ENCODE results near the gene SLC13A4. TPM values are rescaled to one million over a fixed set of nuclear protein-coding genes. Genes with fewer than 3 reads are reported as not detected.

SLC13A4 gene
- total RNA-seq, 1 experiment from 2014 or later: not detected

DNA sequence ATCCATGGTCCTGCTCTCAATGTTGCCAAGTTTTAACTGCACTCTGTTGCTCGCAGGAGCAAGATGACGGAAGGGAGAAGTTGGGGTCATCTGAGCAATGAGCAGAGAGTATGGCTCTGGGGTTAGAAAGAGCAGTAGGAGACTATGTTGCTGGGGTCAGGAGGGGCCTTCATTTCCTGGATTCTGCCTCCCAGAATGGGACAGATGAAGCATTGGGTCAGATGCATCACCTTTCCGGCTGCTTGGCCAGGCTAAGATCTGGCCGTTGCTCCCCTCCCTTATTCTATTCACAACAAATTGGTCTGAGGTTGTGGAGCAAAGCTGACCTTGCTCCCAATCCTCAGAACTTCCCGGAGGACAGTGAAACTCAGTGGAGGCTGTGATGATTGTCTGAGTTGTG is 43.3 kb downstream of the SLC13A4 start:
- Histone ChIP-seq H3K27ac (ENCODE audit: low read depth, low read length, poor library complexity, severe bottlenecking) (no peak overlapping the region), H3K36me3 (ENCODE audit: insufficient read depth, low read length, poor library complexity, severe bottlenecking) (no peaks in the 10 kb centered on the region), H3K4me1 (ENCODE audit: insufficient read depth, low read length, poor library complexity, severe bottlenecking) (no peaks in the 10 kb centered on the region), H3K27me3 (replicated peaks; ENCODE audit: insufficient read depth, low read depth, low read length, poor library complexity) (no peaks in the 10 kb centered on the region), H3K9me3 (ENCODE audit: low read depth, low read length, poor library complexity, severe bottlenecking) (no peaks in the 10 kb centered on the region), H3K4me3 (ENCODE audit: low read depth, low read length, poor library complexity, severe bottlenecking) (no peak overlapping the region)
- no TSS peak for BruUV-seq (replicated peaks)
- TF ChIP-seq, protein P1, sequence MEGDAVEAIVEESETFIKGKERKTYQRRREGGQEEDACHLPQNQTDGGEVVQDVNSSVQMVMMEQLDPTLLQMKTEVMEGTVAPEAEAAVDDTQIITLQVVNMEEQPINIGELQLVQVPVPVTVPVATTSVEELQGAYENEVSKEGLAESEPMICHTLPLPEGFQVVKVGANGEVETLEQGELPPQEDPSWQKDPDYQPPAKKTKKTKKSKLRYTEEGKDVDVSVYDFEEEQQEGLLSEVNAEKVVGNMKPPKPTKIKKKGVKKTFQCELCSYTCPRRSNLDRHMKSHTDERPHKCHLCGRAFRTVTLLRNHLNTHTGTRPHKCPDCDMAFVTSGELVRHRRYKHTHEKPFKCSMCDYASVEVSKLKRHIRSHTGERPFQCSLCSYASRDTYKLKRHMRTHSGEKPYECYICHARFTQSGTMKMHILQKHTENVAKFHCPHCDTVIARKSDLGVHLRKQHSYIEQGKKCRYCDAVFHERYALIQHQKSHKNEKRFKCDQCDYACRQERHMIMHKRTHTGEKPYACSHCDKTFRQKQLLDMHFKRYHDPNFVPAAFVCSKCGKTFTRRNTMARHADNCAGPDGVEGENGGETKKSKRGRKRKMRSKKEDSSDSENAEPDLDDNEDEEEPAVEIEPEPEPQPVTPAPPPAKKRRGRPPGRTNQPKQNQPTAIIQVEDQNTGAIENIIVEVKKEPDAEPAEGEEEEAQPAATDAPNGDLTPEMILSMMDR (conservative IDR thresholded peaks at IDR 0.05; ENCODE audit: low read depth, low read length): no peak
- no peak for TF ChIP-seq EZH2 (IDR thresholded peaks at IDR 0.05; ENCODE audit: borderline replicate concordance, low read depth, low read length, poor library complexity, severe bottlenecking)
- ChIA-PET CTCF (interaction anchor here (1.5 kb wide), 1 partner anchor 12 kb away, joined by 3 read pairs; no protein-coding TSS in a partner anchor), POLR2A (ENCODE audit: low non-redundant PET) (no interaction called here)
- DNase-seq (ENCODE audit: low spot score): no peak
- intact Hi-C loops (cut with micrococcal nuclease; ENCODE audit: unreplicated experiment): no loop called here

- H3K27me3 ChIP-seq (replicated peaks; ENCODE audit: insufficient read depth, low read depth, low read length, poor library complexity): no peaks in the 10 kb centered on the region
- H3K9me3 ChIP-seq (ENCODE audit: low read depth, low read length, poor library complexity, severe bottlenecking): no peaks in the 10 kb centered on the region
- no peak overlapping the region for H3K4me3 ChIP-seq (ENCODE audit: low read depth, low read length, poor library complexity, severe bottlenecking)
- H3K27ac ChIP-seq (ENCODE audit: low read depth, low read length, poor library complexity, severe bottlenecking): no peak overlapping the region
- ChIA-PET CTCF (interaction anchor here (1.5 kb wide), 1 partner anchor 11 kb away, joined by 3 read pairs; no protein-coding TSS in a partner anchor), POLR2A (ENCODE audit: low non-redundant PET) (no interaction called here)
- intact Hi-C loops (cut with micrococcal nuclease; ENCODE audit: unreplicated experiment): no loop called here
- TF ChIP-seq, protein P1 (conservative IDR thresholded peaks at IDR 0.05; ENCODE audit: low read depth, low read length): no peak
- no peak for TF ChIP-seq EZH2 (IDR thresholded peaks at IDR 0.05; ENCODE audit: borderline replicate concordance, low read depth, low read length, poor library complexity, severe bottlenecking)
- H3K4me1 ChIP-seq (ENCODE audit: insufficient read depth, low read length, poor library complexity, severe bottlenecking): no peaks in the 10 kb centered on the region
- no TSS peak for BruUV-seq (replicated peaks)
- no peak for DNase-seq (ENCODE audit: low spot score)
- H3K36me3 ChIP-seq (ENCODE audit: insufficient read depth, low read length, poor library complexity, severe bottlenecking): no peaks in the 10 kb centered on the region
Observed at GRCh38 chr7:135684136-135684535, 43.9 kb downstream of the SLC13A4 start.

GRCh38 chr7:135683609-135684008 is 44.4 kb downstream of the SLC13A4 start:
- ChIA-PET POLR2A (ENCODE audit: low non-redundant PET) (no interaction called here), CTCF (no interaction called here)
- no peak overlapping the region for H3K4me3 ChIP-seq (ENCODE audit: low read depth, low read length, poor library complexity, severe bottlenecking)
- H3K9me3 ChIP-seq (ENCODE audit: low read depth, low read length, poor library complexity, severe bottlenecking): no peaks in the 10 kb centered on the region
- no peak overlapping the region for H3K27ac ChIP-seq (ENCODE audit: low read depth, low read length, poor library complexity, severe bottlenecking)
- intact Hi-C loops (cut with micrococcal nuclease; ENCODE audit: unreplicated experiment): no loop called here
- H3K36me3 ChIP-seq (ENCODE audit: insufficient read depth, low read length, poor library complexity, severe bottlenecking): no peaks in the 10 kb centered on the region
- TF ChIP-seq EZH2 (IDR thresholded peaks at IDR 0.05; ENCODE audit: borderline replicate concordance, low read depth, low read length, poor library complexity, severe bottlenecking): no peak
- TF ChIP-seq, protein P1 (conservative IDR thresholded peaks at IDR 0.05; ENCODE audit: low read depth, low read length): no peak
- H3K27me3 ChIP-seq (replicated peaks; ENCODE audit: insufficient read depth, low read depth, low read length, poor library complexity): no peaks in the 10 kb centered on the region
- no TSS peak for BruUV-seq (replicated peaks)
- no peaks in the 10 kb centered on the region for H3K4me1 ChIP-seq (ENCODE audit: insufficient read depth, low read length, poor library complexity, severe bottlenecking)
- DNase-seq (ENCODE audit: low spot score): no peak
